Measurements from ENCODE around the gene COL18A1. TPM values are rescaled to one million over a fixed set of nuclear protein-coding genes. Genes with fewer than 3 reads are reported as not detected.

COL18A1 gene
- total and polyA plus RNA-seq, 2 of the 8 experiments (the other 6 are each of a cell fraction or from before 2014, with no cell fraction given) = 145 to 201 TPM

DNA sequence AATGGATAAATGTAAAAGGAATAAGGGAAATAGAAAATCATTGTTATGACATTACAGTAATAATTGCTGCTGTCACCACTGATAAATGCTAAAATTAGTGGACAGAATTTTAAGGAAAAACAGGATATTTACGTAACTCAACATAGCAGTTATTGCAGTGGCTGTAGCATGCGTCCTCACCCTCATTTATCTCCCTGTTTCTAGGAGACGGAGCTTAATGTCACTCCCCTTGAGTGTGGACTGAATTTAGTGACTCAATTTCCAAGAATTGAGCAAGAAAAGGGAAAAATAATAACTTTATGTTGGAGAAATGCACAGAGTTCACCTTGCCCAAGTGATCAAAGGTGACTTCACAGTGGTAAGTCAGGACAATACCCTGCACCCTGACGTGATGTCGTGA is 33.3 kb upstream of the COL18A1 start:
- Histone ChIP-seq H4K5ac (ENCODE audit: insufficient read length, low read depth, low read length) (no peak overlapping the region), H2AK5ac (ENCODE audit: low read depth, low read length) (no peak overlapping the region), H2BK120ac (replicated peaks; ENCODE audit: low read depth, low read length) (no peak overlapping the region), H4K8ac (ENCODE audit: extremely low read depth, insufficient read depth, low read length) (no peak overlapping the region), H3K27ac (ENCODE audit: low read depth, low read length) (no peak overlapping the region), H3K4me2 (ENCODE audit: insufficient read depth in 1 of 2, low read depth in 2 of 2, low read length in 2 of 2) (no peak overlapping the region), H3K36me3 (ENCODE audit: control insufficient read depth in 2 of 4, insufficient read depth in 4 of 4, low read length in 3 of 4) (no peaks in the 10 kb centered on the region), H3K79me1 (ENCODE audit: low read depth, low read length) (no peaks in the 10 kb centered on the region), H3K4ac (replicated peaks; ENCODE audit: insufficient read length, low read depth, low read length) (no peak overlapping the region), H3K23me2 (ENCODE audit: low read depth, low read length) (no peaks in the 10 kb centered on the region), H3K18ac (ENCODE audit: extremely low read depth, low read length) (no peak overlapping the region), H2BK5ac (ENCODE audit: low read depth, low read length) (no peak overlapping the region), H3K14ac (ENCODE audit: insufficient read length) (no peak overlapping the region), H2BK15ac (ENCODE audit: low read length) (no peak overlapping the region), H4K20me1 (replicated peaks in 1 of 2; ENCODE audit: control insufficient read depth in 1 of 2, insufficient read depth in 2 of 2, low read length in 2 of 2) (no peaks in the 10 kb centered on the region), H3K27me3 (replicated peaks in 1 of 4; ENCODE audit: control insufficient read depth in 3 of 4, extremely low read depth in 1 of 4, insufficient read depth in 3 of 4, low read length in 3 of 4) (no peaks in the 10 kb centered on the region; a peak in 2 of 7 replicates), H4K91ac (replicated peaks; ENCODE audit: insufficient read length, low read length) (no peak overlapping the region), H3K4me3 (ENCODE audit: extremely low read depth in 1 of 4, insufficient read depth in 2 of 4, low read depth in 3 of 4, low read length in 4 of 4) (no peak overlapping the region), H2AFZ (ENCODE audit: low read length) (no peak overlapping the region), H3K9me3 (ENCODE audit: insufficient read depth in 2 of 2, low read depth in 1 of 2, low read length in 1 of 2) (peaks cover 7 to 10% of the 10 kb centered on the region in 2 experiments; a peak in 3 of 4 replicates), H3K9ac (replicated peaks in 1 of 4; ENCODE audit: extremely low read depth in 1 of 4, low read depth in 3 of 4, low read length in 3 of 4) (no peak overlapping the region), H2BK20ac (ENCODE audit: low read length) (no peak overlapping the region), H3K4me1 (replicated peaks in 1 of 4; ENCODE audit: control insufficient read depth in 3 of 4, insufficient read depth in 4 of 4, low read length in 3 of 4) (peaks cover 0 to 6% (median 2%) of the 10 kb centered on the region in 4 experiments; a peak in 5 of 7 replicates), H3K56ac (replicated peaks; ENCODE audit: insufficient read length, low read depth, low read length) (no peak overlapping the region), H2BK12ac (ENCODE audit: low read depth, low read length) (no peak overlapping the region), H3K23ac (ENCODE audit: insufficient read length) (no peak overlapping the region), H3K79me2 (ENCODE audit: control insufficient read depth in 1 of 2, insufficient read depth in 2 of 2, low read length in 2 of 2) (no peaks in the 10 kb centered on the region)
- FAIRE-seq = no peak
- CTCF ChIA-PET (ENCODE audit: partially characterized antibody) = interaction anchor here (1.0 to 2.1 kb wide), 3 partner anchors 15 to 70 kb away, joined by 4 to 8 read pairs (median 4); no protein-coding TSS in a partner anchor
- DNase-seq (ENCODE audit: low read depth in 1 of 2, low spot score in 2 of 2) = no peak
- POLR2A ChIA-PET (ENCODE audit: partially characterized antibody) = no interaction called here
- WGBS, 2 experiments (ENCODE audit: extremely low coverage in 1 of 2, insufficient coverage in 1 of 2, insufficient read length in 1 of 2, insufficient replicate concordance in 2 of 2, low coverage in 1 of 2, low lambda C conversion rate in 2 of 2, missing lambda C conversion rate in 1 of 2) = 97% methylated on average over 5 of the region's 5 CpGs; no CpG with 5 or more reads in 1 of the 2 experiments
- TF ChIP-seq TCF12 (IDR thresholded peaks at IDR 0.05; ENCODE audit: low read depth, low read length) (no peak), CTBP2 (IDR thresholded peaks at IDR 0.05; ENCODE audit: borderline replicate concordance, insufficient read depth, insufficient read length, low read length) (no peak), CBX8 (IDR thresholded peaks at IDR 0.05; ENCODE audit: borderline replicate concordance, low read depth, low read length) (no peak), CHD2 (IDR thresholded peaks at IDR 0.05; ENCODE audit: low read length) (no peak)

All from H1 (cell line).